Measurements from ENCODE around the gene ECEL1.
A peak's percentile ranks its signal among the peaks of the same experiment; 100 is the strongest.
"Not testable (repeated sequence)": the region's sequence is repeated elsewhere in the genome, so short reads cannot be mapped to it uniquely, and the experiment has no call there.

ECEL1 gene

GRCh38 chr2:232458051-232458660, 29.5 kb downstream of the ECEL1 start:
- DNase-seq: no peak

DNA sequence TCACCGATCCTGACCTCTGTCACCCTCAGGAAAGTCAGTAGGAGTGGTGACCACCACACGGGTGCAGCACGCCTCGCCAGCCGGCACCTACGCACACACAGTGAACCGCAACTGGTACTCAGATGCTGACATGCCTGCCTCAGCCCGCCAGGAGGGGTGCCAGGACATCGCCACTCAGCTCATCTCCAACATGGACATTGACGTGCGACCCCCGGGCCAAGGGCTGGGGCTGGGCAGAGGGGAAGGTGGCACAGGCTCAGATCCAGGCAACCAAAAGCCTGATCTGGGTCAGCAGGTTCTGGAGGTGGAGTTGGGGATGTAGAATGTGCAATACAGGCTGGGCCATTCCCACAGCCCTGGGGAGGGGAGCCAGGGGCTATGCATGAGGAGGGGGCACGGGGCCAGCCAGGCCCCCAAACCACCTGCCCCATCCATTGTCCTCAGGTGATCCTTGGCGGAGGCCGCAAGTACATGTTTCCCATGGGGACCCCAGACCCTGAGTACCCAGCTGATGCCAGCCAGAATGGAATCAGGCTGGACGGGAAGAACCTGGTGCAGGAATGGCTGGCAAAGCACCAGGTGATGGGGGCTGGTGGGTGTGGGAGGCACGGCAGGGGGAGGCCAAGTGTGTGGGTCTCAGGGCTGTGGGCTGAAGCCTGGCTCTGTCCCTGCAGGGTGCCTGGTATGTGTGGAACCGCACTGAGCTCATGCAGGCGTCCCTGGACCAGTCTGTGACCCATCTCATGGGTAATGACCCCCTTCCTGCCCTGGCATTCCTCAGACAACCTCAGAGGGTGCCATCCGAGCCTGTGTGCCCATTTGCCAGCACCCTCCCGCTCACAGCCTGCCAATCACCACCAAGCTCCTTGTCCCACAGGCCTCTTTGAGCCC, 30.3 kb downstream of the ECEL1 start:
- DNase-seq: no peak

DNA sequence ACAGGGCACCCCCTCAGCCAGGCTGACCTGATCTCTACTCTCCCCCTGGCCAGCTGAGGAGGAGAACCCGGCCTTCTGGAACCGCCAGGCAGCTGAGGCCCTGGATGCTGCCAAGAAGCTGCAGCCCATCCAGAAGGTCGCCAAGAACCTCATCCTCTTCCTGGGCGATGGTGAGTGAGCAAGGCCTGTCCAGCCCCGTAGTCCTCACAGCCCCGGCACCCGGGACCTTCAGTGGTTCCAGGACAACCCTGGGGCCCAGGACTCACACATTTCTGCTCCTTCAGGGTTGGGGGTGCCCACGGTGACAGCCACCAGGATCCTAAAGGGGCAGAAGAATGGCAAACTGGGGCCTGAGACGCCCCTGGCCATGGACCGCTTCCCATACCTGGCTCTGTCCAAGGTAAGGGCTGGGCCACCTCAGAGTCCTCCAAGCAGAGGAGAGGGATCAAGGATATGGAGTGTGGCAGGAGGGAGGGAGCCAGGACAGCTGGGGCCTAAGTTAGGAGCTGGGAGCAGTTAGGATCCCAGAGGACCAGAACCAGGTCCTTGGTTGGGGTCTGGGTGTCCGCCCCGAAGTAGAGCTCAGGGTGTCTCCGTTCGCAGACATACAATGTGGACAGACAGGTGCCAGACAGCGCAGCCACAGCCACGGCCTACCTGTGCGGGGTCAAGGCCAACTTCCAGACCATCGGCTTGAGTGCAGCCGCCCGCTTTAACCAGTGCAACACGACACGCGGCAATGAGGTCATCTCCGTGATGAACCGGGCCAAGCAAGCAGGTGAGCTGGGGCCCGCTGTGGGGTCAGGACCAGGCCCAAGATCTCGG, 31.1 kb downstream of the ECEL1 start:
- DNase-seq: no peak

DNA sequence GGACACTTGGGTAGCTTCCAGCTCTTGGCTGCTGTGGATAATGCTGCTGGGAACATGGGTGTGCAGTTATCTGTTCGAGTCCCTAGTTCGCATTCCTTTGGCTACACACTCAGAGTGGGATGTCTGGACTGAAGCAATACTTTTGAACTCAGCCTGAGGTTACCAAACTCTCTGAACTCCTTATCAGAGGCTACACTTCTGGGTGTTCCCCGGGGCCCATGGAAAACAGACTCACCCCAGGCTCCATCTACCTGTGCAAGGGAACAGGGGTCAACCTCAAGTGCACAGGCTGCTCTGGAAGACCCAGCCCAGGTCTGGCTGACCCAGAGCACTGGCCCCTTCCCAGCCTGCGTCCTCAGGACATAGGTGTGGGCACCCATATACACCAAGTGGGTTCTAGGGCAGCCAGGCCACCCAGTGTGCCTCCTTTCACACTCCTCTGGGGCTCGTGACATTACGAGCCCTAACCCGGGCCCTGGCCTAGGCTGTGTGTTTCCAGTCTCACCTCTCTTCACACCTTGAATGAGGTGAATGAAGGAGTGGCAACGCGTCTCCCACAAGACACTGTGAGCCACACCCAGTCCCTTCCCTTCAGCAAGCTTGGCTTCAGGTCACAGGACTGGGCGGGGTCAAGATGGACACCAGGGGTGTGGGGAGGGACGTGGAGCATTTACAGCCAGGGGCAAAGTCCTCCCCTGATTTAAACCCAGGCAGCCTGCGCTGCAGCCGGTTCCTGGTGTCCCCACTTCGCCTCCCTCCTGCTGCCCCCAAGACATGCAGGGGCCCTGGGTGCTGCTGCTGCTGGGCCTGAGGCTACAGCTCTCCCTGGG, 32.0 kb downstream of the ECEL1 start, which contains the start of gene ALPI:
Gene ALPI, plus strand, starts transcription at position 728 of the 830 bp plus-strand sequence. Its CDS starts 47 bp downstream, at position 775.
- DNase-seq: no peak

- no peak for DNase-seq
Measured at GRCh38 chr2:232454630-232455029, 33.0 kb downstream of the ECEL1 start.

DNA sequence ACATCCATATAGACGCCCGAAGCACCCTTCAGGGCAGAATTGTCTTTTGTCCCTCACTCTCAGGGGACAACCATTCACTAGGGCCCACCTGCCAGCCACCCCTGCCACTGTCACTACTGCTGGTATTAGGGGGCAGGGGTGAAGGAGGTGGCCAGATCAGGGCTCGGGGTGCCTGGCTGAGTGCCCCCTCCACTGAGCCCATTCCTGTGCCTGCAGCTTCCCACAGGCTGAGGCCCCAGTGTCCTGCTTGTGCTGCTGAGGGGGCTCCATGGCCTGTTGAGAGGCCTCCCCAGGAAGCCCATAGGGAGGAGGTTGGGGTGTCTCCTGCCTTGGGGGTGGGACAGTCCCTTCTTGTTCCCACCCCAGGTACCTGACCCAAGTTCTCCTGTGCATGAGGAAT, 36.0 kb downstream of the ECEL1 start:
- not testable (repeated sequence) for DNase-seq

DNA sequence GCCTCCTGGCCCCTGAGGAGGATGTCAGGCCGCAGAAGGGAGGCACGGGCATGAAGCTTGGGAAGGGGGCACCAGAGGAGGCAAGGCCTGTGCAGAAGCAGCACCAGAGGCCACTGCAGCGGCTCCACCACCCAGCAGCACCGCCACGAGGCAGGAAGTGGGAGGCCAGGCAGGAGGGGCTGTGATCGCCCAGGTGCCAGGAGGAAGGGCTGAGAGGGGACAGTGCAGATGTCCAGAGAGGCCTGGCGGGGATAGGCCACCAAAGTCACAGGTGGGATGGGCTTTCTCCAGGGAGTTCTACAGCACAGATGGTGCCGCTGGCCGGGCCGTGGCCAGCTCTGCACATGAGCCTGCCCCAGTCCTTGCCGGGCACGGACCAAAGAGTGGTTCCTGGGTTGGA, 37.7 kb downstream of the ECEL1 start:
- DNase-seq: no peak

- DNase-seq: no peak
Measured at GRCh38 chr2:232448304-232448690, 39.3 kb downstream of the ECEL1 start.

DNA sequence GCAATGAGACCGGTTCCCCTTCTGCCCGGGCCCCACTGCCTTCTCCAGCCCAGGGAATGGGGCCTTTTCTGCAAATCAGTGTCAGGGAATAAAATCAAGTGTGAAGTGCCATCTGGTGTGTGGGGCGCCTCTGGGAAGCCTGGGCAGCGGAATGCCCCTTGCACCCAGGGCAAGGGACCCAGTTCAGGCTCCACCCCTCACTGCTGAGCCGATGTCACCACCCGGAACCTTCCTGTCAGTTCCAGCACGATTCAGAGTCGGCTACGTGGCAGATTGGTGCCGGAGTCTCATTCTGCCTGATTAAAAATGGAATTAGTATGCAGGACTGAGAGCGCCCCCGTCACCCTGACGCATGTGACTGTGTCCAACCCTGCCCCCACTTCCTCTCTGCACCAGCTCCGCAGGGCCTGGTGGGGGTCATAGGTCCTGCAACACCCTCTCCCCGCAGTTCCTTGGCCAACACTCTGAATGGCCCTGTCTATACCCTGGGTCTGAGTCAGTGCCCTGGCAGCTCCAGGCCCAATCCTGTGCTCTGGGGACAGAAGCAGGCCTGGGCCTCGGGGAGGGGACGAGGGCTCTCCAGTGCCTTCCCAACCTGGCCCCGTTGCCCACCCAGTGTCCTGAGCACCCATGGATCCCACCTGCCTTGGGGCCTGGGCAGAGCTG, 39.9 kb downstream of the ECEL1 start:
- no peak for DNase-seq

DNA sequence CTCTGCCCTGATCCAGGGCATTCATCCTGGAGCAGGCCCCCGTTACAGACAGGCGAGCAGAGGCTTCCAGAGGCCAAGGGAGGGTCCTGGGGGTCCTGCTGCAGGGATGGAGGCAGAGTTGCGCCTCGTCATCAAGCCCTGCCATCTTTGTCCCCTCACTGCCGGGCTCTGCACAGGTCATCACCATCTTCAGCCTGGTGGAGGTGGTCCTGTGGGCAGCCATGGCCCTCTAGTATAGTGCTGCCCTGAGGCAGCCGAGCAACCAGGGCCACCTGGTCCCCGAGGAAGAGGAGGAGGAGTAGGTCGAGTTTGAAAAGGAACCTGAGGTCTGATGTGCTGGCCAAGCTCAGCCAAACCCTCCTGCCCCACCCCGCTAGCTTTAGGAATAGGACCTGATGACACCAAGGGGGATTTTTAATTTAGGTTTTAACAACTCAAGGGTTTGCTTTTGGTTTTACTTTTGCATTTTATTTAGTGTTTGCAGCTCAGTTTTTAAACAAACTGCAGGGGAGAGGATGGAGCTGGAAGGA, 40.5 kb downstream of the ECEL1 start:
- no peak for DNase-seq

DNA sequence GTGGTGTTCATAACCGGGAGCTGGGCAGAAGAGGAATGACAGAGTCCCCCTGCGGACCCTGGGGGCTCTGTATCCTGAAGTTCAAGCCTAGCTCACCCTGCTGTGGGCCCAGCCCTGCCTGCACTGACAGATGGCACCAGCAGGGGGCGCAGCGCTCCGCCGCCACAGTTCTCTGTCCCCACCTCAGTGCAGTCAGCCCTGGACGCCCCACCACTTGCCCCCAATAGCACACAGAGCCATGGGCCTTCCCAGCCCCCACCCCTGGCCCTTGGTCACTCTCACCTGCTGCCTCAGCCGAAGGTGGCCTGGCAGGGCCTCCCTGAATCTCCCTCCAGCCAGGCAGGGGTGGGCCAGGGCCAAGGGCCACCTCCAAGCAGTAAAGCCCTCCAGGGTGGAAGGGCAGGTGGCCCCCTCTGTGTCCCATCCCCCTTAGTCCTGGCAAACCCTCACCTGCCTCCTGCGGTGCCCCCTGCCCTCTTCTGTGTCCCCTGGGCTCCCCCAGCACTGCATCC, 41.3 kb downstream of the ECEL1 start:
- DNase-seq: not testable (repeated sequence)

GRCh38 chr2:232445149-232445885, 42.3 kb downstream of the ECEL1 start:
- DNase-seq: not testable (repeated sequence)

- peak; percentile 66 for DNase-seq
Measured at GRCh38 chr2:232444409-232445148, 43.1 kb downstream of the ECEL1 start.

GRCh38 chr2:232443669-232444408, 43.8 kb downstream of the ECEL1 start:
- not testable (repeated sequence) for DNase-seq

DNA sequence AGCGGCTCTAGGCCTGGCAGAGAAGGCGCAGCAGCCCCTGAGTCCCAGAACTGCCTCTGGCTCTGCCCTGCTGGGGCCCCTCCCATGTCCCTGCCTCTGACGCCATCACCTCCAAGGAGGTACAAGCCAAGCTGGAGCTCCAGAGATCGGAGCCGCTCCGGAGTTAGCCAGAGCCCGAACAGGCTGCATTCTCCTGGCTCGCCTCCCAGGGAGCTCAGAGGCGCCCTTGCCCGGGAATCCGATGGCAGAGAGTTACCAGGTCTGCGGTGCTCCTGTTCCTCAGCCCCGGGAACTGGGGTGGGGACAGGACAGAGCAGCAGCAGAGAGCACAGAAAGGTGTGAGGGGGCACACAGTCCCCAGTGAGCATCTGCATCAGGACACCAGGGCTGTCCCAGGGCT, 44.6 kb downstream of the ECEL1 start:
- not testable (repeated sequence) for DNase-seq

- DNase-seq: not testable (repeated sequence)
Measured at GRCh38 chr2:232442431-232442830, 45.2 kb downstream of the ECEL1 start.

- not testable (repeated sequence) for DNase-seq
Measured at GRCh38 chr2:232441922-232442321, 45.7 kb downstream of the ECEL1 start.

DNA sequence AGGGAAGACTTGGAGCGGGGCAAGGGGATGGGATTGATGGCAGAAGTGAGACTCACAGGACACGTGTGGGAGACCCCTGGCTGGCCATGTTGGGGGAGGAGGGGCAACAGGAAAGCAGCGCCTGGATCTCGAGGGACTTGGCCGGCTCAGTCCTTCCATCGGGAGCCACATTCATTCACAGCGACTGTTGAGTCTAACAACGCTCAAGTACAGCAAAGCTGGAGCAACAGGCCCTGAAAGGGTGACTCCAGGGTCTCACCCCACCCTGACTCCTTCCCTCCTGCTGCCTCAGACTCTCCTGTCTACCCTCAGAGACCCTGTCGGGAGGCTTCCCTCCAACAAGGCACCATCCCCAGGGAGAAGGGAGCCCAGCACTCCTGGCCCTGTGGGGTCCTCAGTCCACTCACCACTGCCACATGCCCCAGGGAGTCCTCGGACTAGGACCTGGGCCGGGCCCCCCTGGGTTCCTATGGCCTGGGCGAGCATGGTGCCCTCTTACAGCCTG, 46.4 kb downstream of the ECEL1 start:
- no peak for DNase-seq
